Skeletal muscle satellite cell (primary cell): ENCODE results near the gene CRACDL.
"Not testable (repeated sequence)": the region's sequence is repeated elsewhere in the genome, so short reads cannot be mapped to it uniquely, and the experiment has no call there.

Experiments used
- H3K27me3 ChIP-seq: 2 replicates; pipeline ENCODE4 v1.7.0; 2013; ENCODE audit warnings: low read length; ENCODE audit not compliant: control insufficient read depth, insufficient read depth
- H3K36me3 ChIP-seq: 2 replicates; pipeline ENCODE4 v1.7.0; 2013; ENCODE audit warnings: mild to moderate bottlenecking, control low read depth, low read length; ENCODE audit not compliant: insufficient read depth
- H3K4me1 ChIP-seq: 2 replicates; pipeline ENCODE4 v1.7.0; 2013; ENCODE audit warnings: low read length; ENCODE audit not compliant: control insufficient read depth, insufficient read depth
- H3K4me2 ChIP-seq: 2 replicates; pipeline ENCODE4 v1.7.0; 2013; ENCODE audit warnings: mild to moderate bottlenecking, low read length
- H3K4me3 ChIP-seq: 2 replicates; pipeline ENCODE4 v1.7.0; 2013; ENCODE audit warnings: low read length
- H3K9ac ChIP-seq: 2 replicates; pipeline ENCODE4 v1.7.0; 2013; ENCODE audit warnings: mild to moderate bottlenecking, low read depth, low read length, moderate library complexity
- H3K9me3 ChIP-seq: replicated peaks from 2 replicates; pipeline ENCODE4 v1.7.0; 2013; ENCODE audit warnings: mild to moderate bottlenecking, control low read depth, low read length

The CRACDL gene

DNA sequence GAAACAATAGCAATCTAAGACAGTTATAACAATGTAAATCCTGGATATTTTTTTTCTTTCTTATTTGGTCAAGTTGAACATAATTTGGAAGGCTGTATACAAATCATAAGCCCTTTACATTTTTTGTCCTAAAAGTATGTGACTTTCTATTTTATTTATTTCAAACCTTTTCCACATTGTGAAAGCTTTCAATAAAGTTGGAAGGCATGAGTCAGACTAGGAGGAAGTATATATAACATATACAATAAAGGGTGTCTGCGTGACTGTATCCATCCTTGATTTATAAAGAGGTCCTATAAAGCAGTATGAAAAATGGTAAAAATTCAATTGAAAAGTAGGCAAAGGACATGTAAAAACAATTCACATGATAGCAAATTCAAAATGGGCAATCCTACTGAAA lies 44.4 kb downstream of the CRACDL start:
- no peaks in the 10 kb centered on the region for H3K36me3 ChIP-seq
- no peak overlapping the region for H3K4me2 ChIP-seq
- H3K4me1 ChIP-seq: no peaks in the 10 kb centered on the region
- H3K27me3 ChIP-seq: no peaks in the 10 kb centered on the region
- H3K9ac ChIP-seq: no peak overlapping the region
- H3K4me3 ChIP-seq: no peak overlapping the region
- H3K9me3 ChIP-seq: peaks cover 2% of the 10 kb centered on the region

DNA sequence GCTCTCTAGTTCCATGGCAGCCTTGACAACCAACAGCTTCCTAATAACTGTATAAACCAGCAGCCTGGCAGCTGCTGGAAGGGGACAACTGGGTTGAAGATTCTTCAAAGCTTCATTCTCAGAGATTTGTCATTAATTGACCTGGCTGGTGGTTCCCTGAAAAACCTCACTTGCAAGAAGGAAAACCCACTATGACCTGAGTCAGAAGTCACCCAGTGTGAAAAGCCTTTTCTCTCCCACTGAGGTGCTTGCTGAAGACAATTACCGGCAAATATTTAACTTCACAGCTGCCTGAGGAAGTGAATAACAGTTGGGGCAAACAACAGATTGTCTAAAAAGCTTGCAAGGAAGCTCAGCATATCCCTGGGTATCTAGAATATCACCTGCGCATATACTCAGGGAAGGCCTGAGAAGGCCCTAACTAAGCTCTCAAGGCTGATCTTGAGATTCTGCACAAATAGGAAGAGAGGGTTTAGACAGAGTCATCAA lies 49.9 kb downstream of the CRACDL start:
- Histone ChIP-seq H3K27me3 (no peaks in the 10 kb centered on the region), H3K4me2 (no peak overlapping the region), H3K4me1 (peaks cover 10% of the 10 kb centered on the region), H3K36me3 (no peaks in the 10 kb centered on the region), H3K4me3 (no peak overlapping the region), H3K9me3 (peaks cover 5% of the 10 kb centered on the region), H3K9ac (no peak overlapping the region)

GRCh38 chr2:98884658-98885057 lies 51.4 kb downstream of the CRACDL start:
- no peak overlapping the region for H3K4me3 ChIP-seq
- no peaks in the 10 kb centered on the region for H3K27me3 ChIP-seq
- no peak overlapping the region for H3K4me2 ChIP-seq
- H3K9ac ChIP-seq: no peak overlapping the region
- peaks cover 3% of the 10 kb centered on the region for H3K9me3 ChIP-seq
- H3K36me3 ChIP-seq: no peaks in the 10 kb centered on the region
- H3K4me1 ChIP-seq: peaks cover 10% of the 10 kb centered on the region

- Histone ChIP-seq H3K9ac (no peak overlapping the region), H3K27me3 (no peaks in the 10 kb centered on the region), H3K4me1 (peaks cover 10% of the 10 kb centered on the region), H3K4me2 (no peak overlapping the region), H3K36me3 (no peaks in the 10 kb centered on the region), H3K4me3 (no peak overlapping the region), H3K9me3 (peaks cover 3% of the 10 kb centered on the region)
These were observed 52.2 kb downstream of the CRACDL start for GRCh38 chr2:98883780-98884211.

DNA sequence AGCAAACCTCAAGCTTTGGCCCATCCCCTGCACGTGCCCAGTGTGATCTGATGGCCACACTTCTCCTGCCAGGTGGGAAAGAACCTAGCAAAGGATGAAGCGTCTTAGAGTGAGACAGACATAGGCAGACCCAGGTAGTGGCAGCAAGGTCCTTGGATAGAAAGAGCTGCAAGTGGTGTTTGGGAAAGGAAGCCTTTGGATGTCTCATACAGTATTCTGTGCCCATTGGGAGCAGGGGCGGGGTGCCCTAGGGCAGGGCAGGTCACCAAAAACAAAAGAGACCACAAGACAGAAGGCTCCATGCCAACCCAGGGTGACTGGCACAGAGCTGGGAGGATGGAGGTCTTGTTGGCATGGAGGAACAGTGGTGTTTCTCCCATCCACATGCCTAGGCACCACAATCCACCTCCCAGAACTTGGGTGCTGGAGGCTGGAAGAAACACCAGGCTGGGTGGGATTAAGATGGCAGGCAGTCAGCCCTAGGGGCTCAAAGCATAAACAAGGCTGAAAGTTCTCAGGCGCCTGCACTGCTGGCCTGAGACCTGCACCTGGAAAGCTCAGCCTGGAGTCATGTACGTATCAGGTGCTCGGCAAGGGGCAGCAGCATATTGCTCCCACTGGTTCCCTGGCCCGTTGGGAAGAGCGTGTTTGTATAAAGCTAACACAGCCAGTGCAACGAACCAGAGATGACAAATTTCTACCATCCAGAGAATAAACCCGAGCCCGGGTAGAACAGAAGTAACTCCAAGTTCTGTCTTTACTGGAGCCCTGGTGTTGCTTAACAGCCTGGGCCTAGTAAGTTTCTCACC lies 52.9 kb downstream of the CRACDL start:
- no peaks in the 10 kb centered on the region for H3K27me3 ChIP-seq
- H3K4me3 ChIP-seq: no peak overlapping the region
- no peak overlapping the region for H3K4me2 ChIP-seq
- no peaks in the 10 kb centered on the region for H3K36me3 ChIP-seq
- no peak overlapping the region for H3K9ac ChIP-seq
- H3K4me1 ChIP-seq: peaks cover 10% of the 10 kb centered on the region
- peaks cover 3% of the 10 kb centered on the region for H3K9me3 ChIP-seq

GRCh38 chr2:98882368-98882767 lies 53.7 kb downstream of the CRACDL start:
- Histone ChIP-seq H3K9me3 (peaks cover 3% of the 10 kb centered on the region), H3K27me3 (no peaks in the 10 kb centered on the region), H3K9ac (no peak overlapping the region), H3K36me3 (no peaks in the 10 kb centered on the region), H3K4me3 (no peak overlapping the region), H3K4me1 (peaks cover 10% of the 10 kb centered on the region), H3K4me2 (no peak overlapping the region)

DNA sequence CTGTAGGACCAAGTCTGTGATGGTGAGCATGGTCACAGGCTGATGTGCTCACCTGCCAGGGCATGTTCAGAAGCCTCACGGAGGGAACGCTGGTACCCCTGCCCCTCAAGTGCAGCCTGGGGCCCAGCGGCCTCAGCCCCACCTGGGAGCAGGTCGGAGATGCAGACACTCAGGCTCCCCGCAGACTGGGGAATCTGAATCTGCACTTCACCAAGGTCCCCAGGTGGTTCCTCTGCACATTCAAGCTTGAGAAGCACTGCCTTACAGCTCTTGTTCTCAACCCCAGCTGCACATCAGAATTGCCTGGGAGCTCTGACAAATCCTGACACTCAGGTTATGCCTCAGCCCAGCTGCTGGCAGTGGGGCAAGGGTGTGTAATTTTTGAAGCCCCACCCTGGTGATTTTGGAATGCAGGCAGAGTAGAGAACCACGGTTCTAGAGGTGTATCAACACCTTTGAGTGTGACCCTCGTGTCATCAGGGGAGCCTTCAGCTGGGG lies 54.8 kb downstream of the CRACDL start:
- Histone ChIP-seq H3K4me1 (peaks cover 10% of the 10 kb centered on the region), H3K27me3 (no peaks in the 10 kb centered on the region), H3K9me3 (peaks cover 3% of the 10 kb centered on the region), H3K36me3 (no peaks in the 10 kb centered on the region), H3K4me2 (no peak overlapping the region), H3K4me3 (no peak overlapping the region), H3K9ac (no peak overlapping the region)

GRCh38 chr2:98880266-98881152 lies 55.5 kb downstream of the CRACDL start:
- H3K9me3 ChIP-seq: no peaks in the 10 kb centered on the region
- H3K4me3 ChIP-seq: no peak overlapping the region
- H3K27me3 ChIP-seq: no peaks in the 10 kb centered on the region
- no peaks in the 10 kb centered on the region for H3K36me3 ChIP-seq
- peaks cover 10% of the 10 kb centered on the region for H3K4me1 ChIP-seq
- no peak overlapping the region for H3K4me2 ChIP-seq
- no peak overlapping the region for H3K9ac ChIP-seq

DNA sequence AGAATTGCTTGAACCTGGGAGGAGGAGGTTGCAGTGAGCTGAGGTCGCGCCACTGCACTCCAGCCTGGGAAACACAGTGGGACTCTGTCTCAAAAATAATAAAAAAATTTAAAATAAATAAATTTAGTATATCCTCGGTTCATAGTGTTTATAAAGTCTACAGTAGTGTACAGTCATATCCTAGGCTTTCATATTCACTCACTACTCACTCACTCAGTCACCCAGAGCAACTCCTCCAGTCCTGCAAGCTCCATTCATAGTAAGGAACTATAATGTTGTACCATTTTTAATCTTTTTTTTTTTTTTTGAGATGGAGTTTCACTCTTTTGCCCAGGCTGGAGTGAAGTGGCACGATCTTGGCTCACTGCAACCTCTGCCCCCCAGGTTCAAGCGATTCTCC lies 58.4 kb downstream of the CRACDL start:
- not testable (repeated sequence) for H3K27me3 ChIP-seq, H3K36me3 ChIP-seq, H3K9ac ChIP-seq, H3K9me3 ChIP-seq, H3K4me2 ChIP-seq, H3K4me3 ChIP-seq, H3K4me1 ChIP-seq

DNA sequence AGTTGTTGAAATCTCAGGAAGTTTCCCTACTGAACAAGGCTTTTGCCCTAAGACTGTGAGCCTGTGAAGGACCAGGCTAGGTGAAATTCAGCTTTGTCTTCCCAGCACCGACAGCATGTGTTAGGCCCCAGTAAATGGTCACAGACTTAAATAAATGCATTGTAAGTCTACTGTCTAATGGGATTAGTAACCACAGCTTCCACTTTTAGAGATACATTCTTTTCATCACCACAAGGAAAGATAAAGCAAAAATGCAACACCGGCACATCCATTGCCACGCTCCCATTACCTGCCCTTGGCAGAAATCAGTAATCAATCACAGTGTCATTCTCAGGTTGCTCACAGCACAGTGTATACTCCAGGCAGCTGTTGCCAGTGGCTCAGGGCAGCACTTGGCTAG lies 59.3 kb downstream of the CRACDL start:
- Histone ChIP-seq H3K9ac (no peak overlapping the region), H3K9me3 (no peaks in the 10 kb centered on the region), H3K36me3 (no peaks in the 10 kb centered on the region), H3K27me3 (no peaks in the 10 kb centered on the region), H3K4me2 (no peak overlapping the region), H3K4me1 (no peaks in the 10 kb centered on the region), H3K4me3 (no peak overlapping the region)

- Histone ChIP-seq H3K4me3 (no peak overlapping the region), H3K4me2 (no peak overlapping the region), H3K36me3 (no peaks in the 10 kb centered on the region), H3K27me3 (no peaks in the 10 kb centered on the region), H3K9me3 (no peaks in the 10 kb centered on the region), H3K9ac (no peak overlapping the region), H3K4me1 (no peaks in the 10 kb centered on the region)
These were observed 60.3 kb downstream of the CRACDL start for GRCh38 chr2:98875746-98876145.
